H1 (cell line): ENCODE measurements around the gene RAD54L. TPM values are rescaled to one million over a fixed set of nuclear protein-coding genes. Genes with fewer than 3 reads are reported as not detected.

Experiments
- CHD2 ChIP-seq: IDR thresholded peaks from 2 replicates; pipeline ENCODE4 v1.6.1; 2012; ENCODE audit warnings: low read length, improper control_type of control experiment
- CHD7 ChIP-seq: fragments of 300-600 bp; sonication (generic); IDR thresholded peaks from 2 replicates; pipeline ENCODE4 v1.7.1; 2012; ENCODE audit warnings: low read length, moderate library complexity, mild to moderate bottlenecking, inconsistent platforms; ENCODE audit not compliant: insufficient replicate concordance
- CREB1 ChIP-seq: IDR thresholded peaks from 2 replicates; pipeline ENCODE4 v1.6.1; 2012; ENCODE audit warnings: inconsistent platforms
- EP300 ChIP-seq, 2 experiments: IDR thresholded peaks; 1 replicate in 1 of 2; 2 replicates in 1 of 2; pipeline ENCODE4 v1.6.1; 2011 to 2012; ENCODE audit warnings: low read depth in 2 of 2, low read length in 2 of 2, mild to moderate bottlenecking in 2 of 2, borderline replicate concordance in 1 of 2, inconsistent platforms in 1 of 2, moderate library complexity in 1 of 2
- JUN ChIP-seq: IDR thresholded peaks from 2 replicates; pipeline ENCODE4 v1.6.1; 2011; ENCODE audit warnings: low read depth, mild to moderate bottlenecking, improper control_type of control experiment, low read length
- KDM4A ChIP-seq: IDR thresholded peaks from one replicate; pipeline ENCODE4 v1.7.1; 2012; ENCODE audit warnings: low read depth, mild to moderate bottlenecking, moderate library complexity, low read length, inconsistent platforms; ENCODE audit not compliant: severe bottlenecking
- POLR2AphosphoS5 ChIP-seq: IDR thresholded peaks from 2 replicates; pipeline ENCODE4 v1.6.1; 2011; ENCODE audit warnings: low read depth, low read length
- SP1 ChIP-seq: IDR thresholded peaks from 2 replicates; pipeline ENCODE4 v1.6.1; 2011; ENCODE audit warnings: low read depth, low read length
- TAF7 ChIP-seq: optimal IDR thresholded peaks from 2 replicates; pipeline ENCODE3; 2011; ENCODE audit warnings: low read depth, mild to moderate bottlenecking, inconsistent platforms, low read length, moderate library complexity, borderline replicate concordance
- polyA plus RNA-seq, 7 experiments: library from polyadenylated mRNA; depleted of rRNA in 3 of 7; stranded (reverse) in 5 of 7; unstranded in 2 of 7; fragments of >200 nt in 5 of 7; fragments of 200-250 nt in 2 of 7; gene quantifications; 1 replicate in 5 of 7; 2 replicates in 1 of 7; 4 replicates in 1 of 7; pipeline versions ENCODE4 v1.2.1 to v1.2.3, GENCODE V29; 2011 to 2013; ENCODE audit warnings: missing spikeins in 2 of 7, mixed read lengths in 2 of 7
- total RNA-seq: library from RNA; stranded (reverse); fragmentation: NEBNext Ultra II Directional; extraction: Animal tissue kit (Norgen Biotek cat#: 25700); gene quantifications from 2 replicates; pipeline ENCODE4 v1.2.1, GENCODE V29; 2021
- TF ChIP-seq, protein P1 (sequence below): IDR thresholded peaks from 2 replicates; pipeline ENCODE4 v1.6.1; 2012; ENCODE audit warnings: low read length, inconsistent platforms

The RAD54L gene
- total and polyA plus RNA-seq, 2 of the 8 experiments (the other 6 are each of a cell fraction or from before 2014, with no cell fraction given), result 43.5 to 50.3 TPM

- no peak for TF ChIP-seq CHD7
- TF ChIP-seq CHD2, result no peak
- TF ChIP-seq POLR2AphosphoS5, result no peak
- TF ChIP-seq SP1, result no peak
- TF ChIP-seq, protein P1, sequence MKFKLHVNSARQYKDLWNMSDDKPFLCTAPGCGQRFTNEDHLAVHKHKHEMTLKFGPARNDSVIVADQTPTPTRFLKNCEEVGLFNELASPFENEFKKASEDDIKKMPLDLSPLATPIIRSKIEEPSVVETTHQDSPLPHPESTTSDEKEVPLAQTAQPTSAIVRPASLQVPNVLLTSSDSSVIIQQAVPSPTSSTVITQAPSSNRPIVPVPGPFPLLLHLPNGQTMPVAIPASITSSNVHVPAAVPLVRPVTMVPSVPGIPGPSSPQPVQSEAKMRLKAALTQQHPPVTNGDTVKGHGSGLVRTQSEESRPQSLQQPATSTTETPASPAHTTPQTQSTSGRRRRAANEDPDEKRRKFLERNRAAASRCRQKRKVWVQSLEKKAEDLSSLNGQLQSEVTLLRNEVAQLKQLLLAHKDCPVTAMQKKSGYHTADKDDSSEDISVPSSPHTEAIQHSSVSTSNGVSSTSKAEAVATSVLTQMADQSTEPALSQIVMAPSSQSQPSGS, result no peak
- no peak for TF ChIP-seq EP300 (IDR thresholded peaks at IDR 0.05; ENCODE audit: borderline replicate concordance in 1 of 2, low read depth in 2 of 2, low read length in 2 of 2)
- TF ChIP-seq TAF7, result no peak
- TF ChIP-seq JUN, result no peak
- TF ChIP-seq KDM4A, result no peak
- TF ChIP-seq CREB1, result no peak
Observed at GRCh38 chr1:46199233-46199749, 48.3 kb upstream of the RAD54L start (continued).
